Activated CD4-positive, alpha-beta T cell treated with anti-CD3 and anti-CD28 coated beads, Interleukin-2, amount 10 ng/mL, durations not matched to agents 24 days and 14 days (primary cell): ENCODE measurements around the gene PLEKHG7. TPM values are rescaled to one million over a fixed set of nuclear protein-coding genes. Genes with fewer than 3 reads are reported as not detected.
"Not testable (repeated sequence)": the region's sequence is repeated elsewhere in the genome, so short reads cannot be mapped to it uniquely, and the experiment has no call there.

Experiments
- DNase-seq: peaks from one replicate; pipeline ENCODE4 v3.0.0; 2022
- H3K27ac Mint-ChIP-seq: one replicate; pipeline ENCODE4 v1.8.0; 2022; ENCODE audit warnings: mild to moderate bottlenecking, mixed read lengths
- H3K27me3 Mint-ChIP-seq: one replicate; pipeline ENCODE4 v1.8.0; 2022; ENCODE audit warnings: mixed read lengths
- H3K36me3 Mint-ChIP-seq: one replicate; pipeline ENCODE4 v1.8.0; 2022; ENCODE audit warnings: low read depth, mild to moderate bottlenecking, mixed read lengths
- H3K4me1 Mint-ChIP-seq: one replicate; pipeline ENCODE4 v1.8.0; 2021; ENCODE audit warnings: mixed read lengths
- H3K4me3 Mint-ChIP-seq: one replicate; pipeline ENCODE4 v1.8.0; 2022; ENCODE audit warnings: mild to moderate bottlenecking, moderate library complexity, mixed read lengths
- H3K9me3 Mint-ChIP-seq: one replicate; pipeline ENCODE4 v1.8.0; 2021; ENCODE audit warnings: mixed read lengths
- intact Hi-C: fragments of 100-400 bp; cut with micrococcal nuclease; formaldehyde crosslinking; loops from one replicate; pipeline ENCODE4 v1.15.1; 2023
- total RNA-seq: library from RNA; stranded (reverse); gene quantifications from 2 replicates; pipeline ENCODE4 v1.2.3, GENCODE V29; 2022

PLEKHG7 gene
- total RNA-seq, 1 donor from 2014 or later: not detected

DNA sequence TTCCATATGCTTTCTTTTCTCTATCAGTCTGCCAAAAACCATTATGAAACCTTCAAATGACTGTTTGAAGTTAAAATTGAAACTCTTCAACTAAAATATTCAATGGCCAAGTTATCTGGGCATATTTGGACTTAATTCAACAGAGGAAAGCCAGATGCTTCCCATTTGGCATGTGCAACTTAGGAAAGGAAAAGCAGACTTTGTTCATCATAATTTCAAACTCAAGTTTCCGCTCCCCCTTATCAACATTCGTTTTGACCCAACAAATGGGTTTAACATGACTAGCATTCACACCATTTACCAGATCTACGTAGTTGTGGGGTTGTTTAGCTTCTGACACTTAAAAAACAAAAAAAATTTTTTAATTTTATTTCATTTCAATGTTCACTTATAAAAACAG is 75.7 kb downstream of the PLEKHG7 start:
- no peak for DNase-seq
- Mint-ChIP-seq H3K36me3 (peaks cover 15% of the 10 kb centered on the region), H3K9me3 (no peaks in the 10 kb centered on the region), H3K4me3 (no peak overlapping the region), H3K4me1 (peaks cover 8% of the 10 kb centered on the region), H3K27me3 (no peaks in the 10 kb centered on the region), H3K27ac (no peak overlapping the region)
- intact Hi-C loops: no loop called here

DNA sequence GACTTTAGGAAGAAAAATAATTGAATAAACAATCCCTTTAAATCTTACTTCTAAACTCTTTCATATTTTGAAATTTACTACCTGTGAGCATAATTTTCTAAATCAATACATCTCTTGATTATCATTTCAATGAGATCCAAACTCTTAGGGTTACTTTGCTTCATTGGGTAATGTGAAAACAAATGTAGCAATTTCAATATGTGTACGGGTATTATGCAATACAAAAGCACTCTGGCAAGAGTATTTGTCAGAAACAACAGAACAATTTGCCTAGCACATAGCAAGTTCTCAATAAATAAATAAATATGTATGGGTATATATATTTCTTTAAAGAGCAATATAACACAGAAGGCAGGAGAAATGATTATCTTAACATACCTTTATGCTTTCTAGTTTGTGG is 77.1 kb downstream of the PLEKHG7 start:
- no peaks in the 10 kb centered on the region for H3K9me3 Mint-ChIP-seq
- H3K36me3 Mint-ChIP-seq: peaks cover 15% of the 10 kb centered on the region
- no peaks in the 10 kb centered on the region for H3K27me3 Mint-ChIP-seq
- intact Hi-C loops: loop anchor here (10.0 kb wide), 1 partner anchor 315 kb away; no protein-coding TSS in a partner anchor
- peaks cover 11% of the 10 kb centered on the region for H3K4me1 Mint-ChIP-seq
- H3K4me3 Mint-ChIP-seq: no peak overlapping the region
- H3K27ac Mint-ChIP-seq: no peak overlapping the region
- no peak for DNase-seq

- intact Hi-C loops: loop anchor here (2.0 to 10.0 kb wide), 2 partner anchors 310 to 612 kb away; no protein-coding TSS in a partner anchor
- H3K27ac Mint-ChIP-seq: no peak overlapping the region
- no peaks in the 10 kb centered on the region for H3K27me3 Mint-ChIP-seq
These were observed 81.6 kb downstream of the PLEKHG7 start for GRCh38 chr12:92784356-92784755.

GRCh38 chr12:92784797-92785562 is 82.2 kb downstream of the PLEKHG7 start:
- Mint-ChIP-seq H3K4me1 (peaks cover 11% of the 10 kb centered on the region), H3K27ac (no peak overlapping the region), H3K27me3 (no peaks in the 10 kb centered on the region), H3K4me3 (no peak overlapping the region), H3K36me3 (peaks cover 7% of the 10 kb centered on the region), H3K9me3 (no peaks in the 10 kb centered on the region)
- peak; percentile 82 for DNase-seq
- intact Hi-C loops: loop anchor here (1.0 to 10.0 kb wide), 5 partner anchors 142 to 612 kb away; no protein-coding TSS in a partner anchor

More at GRCh38 chr12:92784356-92784755, 81.6 kb downstream of the PLEKHG7 start:
- no peak for DNase-seq
- Mint-ChIP-seq H3K36me3 (peaks cover 5% of the 10 kb centered on the region), H3K9me3 (no peaks in the 10 kb centered on the region), H3K4me3 (no peak overlapping the region), H3K4me1 (peaks cover 11% of the 10 kb centered on the region)

DNA sequence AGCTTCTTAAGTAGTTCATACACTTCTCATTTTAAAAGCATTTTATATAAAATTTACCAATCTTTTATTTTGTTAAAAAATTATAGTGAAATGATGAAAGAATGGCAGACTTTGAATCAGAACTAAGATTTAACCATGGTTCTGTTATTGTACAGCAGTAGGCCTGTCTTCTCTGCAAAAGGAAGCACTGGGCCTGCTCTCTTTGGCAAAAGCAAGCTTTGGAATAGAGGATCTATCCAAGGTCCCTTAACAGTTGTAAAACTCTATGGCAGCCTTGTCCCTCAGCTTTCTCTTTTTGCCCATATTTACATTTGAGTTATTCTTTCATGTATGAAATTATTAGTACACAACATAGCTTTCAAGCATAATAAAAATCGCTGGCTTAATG is 82.8 kb downstream of the PLEKHG7 start:
- Mint-ChIP-seq H3K36me3 (peaks cover 12% of the 10 kb centered on the region), H3K4me1 (peaks cover 11% of the 10 kb centered on the region), H3K27me3 (no peaks in the 10 kb centered on the region), H3K4me3 (no peak overlapping the region), H3K27ac (no peak overlapping the region), H3K9me3 (no peaks in the 10 kb centered on the region)
- intact Hi-C loops: loop anchor here (1.0 to 10.0 kb wide), 5 partner anchors 142 to 611 kb away; no protein-coding TSS in a partner anchor
- no peak for DNase-seq

GRCh38 chr12:92786045-92786444 is 83.3 kb downstream of the PLEKHG7 start:
- intact Hi-C loops: loop anchor here (5.0 to 10.0 kb wide), 2 partner anchors 309 to 596 kb away; no protein-coding TSS in a partner anchor
- no peak overlapping the region for H3K27ac Mint-ChIP-seq
- H3K36me3 Mint-ChIP-seq: peaks cover 15% of the 10 kb centered on the region
- no peak for DNase-seq
- H3K27me3 Mint-ChIP-seq: no peaks in the 10 kb centered on the region
- H3K4me3 Mint-ChIP-seq: no peak overlapping the region
- H3K4me1 Mint-ChIP-seq: peaks cover 11% of the 10 kb centered on the region
- H3K9me3 Mint-ChIP-seq: no peaks in the 10 kb centered on the region

DNA sequence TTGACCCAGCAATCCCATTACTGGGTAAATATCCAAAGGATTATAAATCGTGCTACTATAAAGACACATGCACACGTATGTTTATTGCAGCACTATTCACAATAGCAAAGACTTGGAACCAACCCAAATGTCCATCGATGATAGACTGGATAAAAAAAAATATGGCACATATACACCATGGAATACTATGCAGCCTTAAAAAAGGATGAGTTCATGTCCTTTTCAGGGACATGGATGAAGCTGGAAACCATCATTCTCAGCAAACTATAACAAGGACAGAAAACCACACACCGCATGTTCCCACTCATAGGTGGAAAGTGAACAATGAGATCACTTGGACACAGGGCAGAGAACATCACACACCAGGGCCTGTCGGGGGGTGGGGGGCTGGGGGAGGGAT is 91.6 kb downstream of the PLEKHG7 start:
- H3K4me1 Mint-ChIP-seq, H3K4me3 Mint-ChIP-seq, DNase-seq, H3K27me3 Mint-ChIP-seq, intact Hi-C loops, H3K27ac Mint-ChIP-seq: not testable (repeated sequence)
- H3K9me3 Mint-ChIP-seq: peaks cover 16% of the 10 kb centered on the region
- peaks cover 51% of the 10 kb centered on the region for H3K36me3 Mint-ChIP-seq

DNA sequence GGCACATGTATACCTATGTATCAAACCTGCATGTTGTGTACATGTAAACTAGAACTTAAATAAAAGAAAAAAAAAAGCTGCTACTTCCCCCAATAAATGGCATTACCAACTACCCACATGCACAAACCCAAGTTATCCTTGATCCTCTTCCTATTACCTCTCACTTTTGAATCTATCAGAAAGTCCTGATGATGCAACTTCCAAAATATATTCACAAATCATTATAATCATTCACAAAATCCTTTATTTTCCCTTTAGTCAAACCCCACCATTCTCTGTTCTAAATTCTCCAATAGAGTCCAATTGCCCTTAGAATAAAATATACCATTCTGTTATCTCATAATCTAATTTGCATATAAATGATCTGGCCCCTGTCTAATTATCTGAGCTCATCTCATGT is 92.0 kb downstream of the PLEKHG7 start:
- Mint-ChIP-seq H3K27me3 (no peaks in the 10 kb centered on the region), H3K27ac (no peak overlapping the region), H3K4me3 (no peak overlapping the region), H3K36me3 (peaks cover 51% of the 10 kb centered on the region), H3K9me3 (peaks cover 16% of the 10 kb centered on the region), H3K4me1 (no peaks in the 10 kb centered on the region)
- DNase-seq: no peak
- intact Hi-C loops: no loop called here

DNA sequence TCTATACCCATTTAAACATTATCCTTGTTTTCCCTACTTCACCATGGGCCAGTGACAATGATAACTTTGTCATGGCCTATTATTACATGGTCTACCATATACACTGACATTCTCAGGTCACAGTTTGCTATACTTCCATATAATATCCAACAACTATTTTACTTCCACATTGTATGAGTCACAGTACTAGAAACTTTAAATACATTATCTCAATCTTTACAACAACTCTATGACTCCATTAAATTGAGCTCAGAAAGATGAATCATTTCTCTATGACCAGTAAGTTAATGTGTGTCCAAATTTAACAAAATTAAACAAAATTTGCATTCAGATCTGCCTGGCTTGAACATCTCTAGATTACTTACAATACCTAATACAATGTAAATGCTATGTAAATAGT is 93.9 kb downstream of the PLEKHG7 start:
- peaks cover 10% of the 10 kb centered on the region for H3K9me3 Mint-ChIP-seq
- no peak overlapping the region for H3K27ac Mint-ChIP-seq
- no peaks in the 10 kb centered on the region for H3K27me3 Mint-ChIP-seq
- no peaks in the 10 kb centered on the region for H3K4me1 Mint-ChIP-seq
- intact Hi-C loops: no loop called here
- H3K4me3 Mint-ChIP-seq: no peak overlapping the region
- peaks cover 47% of the 10 kb centered on the region for H3K36me3 Mint-ChIP-seq
- DNase-seq: no peak

- Mint-ChIP-seq H3K36me3 (peaks cover 48% of the 10 kb centered on the region), H3K4me3 (no peak overlapping the region), H3K4me1 (no peaks in the 10 kb centered on the region), H3K9me3 (peaks cover 6% of the 10 kb centered on the region), H3K27me3 (no peaks in the 10 kb centered on the region), H3K27ac (no peak overlapping the region)
- DNase-seq: no peak
- intact Hi-C loops: no loop called here
These were observed 100.1 kb downstream of the PLEKHG7 start for GRCh38 chr12:92802906-92803305.

- intact Hi-C loops: no loop called here
- Mint-ChIP-seq H3K4me3 (no peak overlapping the region), H3K9me3 (peaks cover 6% of the 10 kb centered on the region)
These were observed 101.1 kb downstream of the PLEKHG7 start for GRCh38 chr12:92803903-92804302.

DNA sequence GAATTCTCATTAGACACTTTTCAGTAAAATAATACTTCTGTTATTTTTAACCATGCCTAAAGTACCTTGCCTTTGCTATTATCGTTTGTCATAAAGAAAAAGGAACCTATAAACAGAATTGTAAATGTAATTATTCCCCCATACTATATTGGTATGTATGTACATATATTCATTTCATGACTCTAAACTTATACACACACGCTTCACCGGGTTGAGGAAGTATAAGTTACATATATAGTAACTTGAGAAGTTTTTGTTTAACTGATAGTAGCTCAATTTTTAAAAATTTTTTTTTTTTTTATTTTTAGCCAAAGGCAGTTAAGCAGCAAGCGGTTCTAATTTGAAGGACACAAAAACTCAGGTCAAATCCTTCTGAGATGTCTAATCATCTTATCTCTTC is 107.6 kb downstream of the PLEKHG7 start:
- H3K9me3 Mint-ChIP-seq: peaks cover 5% of the 10 kb centered on the region
- DNase-seq: no peak
- intact Hi-C loops: no loop called here
- no peaks in the 10 kb centered on the region for H3K27me3 Mint-ChIP-seq
- H3K4me3 Mint-ChIP-seq: no peak overlapping the region
- H3K27ac Mint-ChIP-seq: no peak overlapping the region
- no peaks in the 10 kb centered on the region for H3K4me1 Mint-ChIP-seq
- H3K36me3 Mint-ChIP-seq: peaks cover 40% of the 10 kb centered on the region

More at GRCh38 chr12:92803903-92804302, 101.1 kb downstream of the PLEKHG7 start:
- peaks cover 51% of the 10 kb centered on the region for H3K36me3 Mint-ChIP-seq
- no peaks in the 10 kb centered on the region for H3K4me1 Mint-ChIP-seq
- DNase-seq: no peak
- no peak overlapping the region for H3K27ac Mint-ChIP-seq
- H3K27me3 Mint-ChIP-seq: no peaks in the 10 kb centered on the region

DNA sequence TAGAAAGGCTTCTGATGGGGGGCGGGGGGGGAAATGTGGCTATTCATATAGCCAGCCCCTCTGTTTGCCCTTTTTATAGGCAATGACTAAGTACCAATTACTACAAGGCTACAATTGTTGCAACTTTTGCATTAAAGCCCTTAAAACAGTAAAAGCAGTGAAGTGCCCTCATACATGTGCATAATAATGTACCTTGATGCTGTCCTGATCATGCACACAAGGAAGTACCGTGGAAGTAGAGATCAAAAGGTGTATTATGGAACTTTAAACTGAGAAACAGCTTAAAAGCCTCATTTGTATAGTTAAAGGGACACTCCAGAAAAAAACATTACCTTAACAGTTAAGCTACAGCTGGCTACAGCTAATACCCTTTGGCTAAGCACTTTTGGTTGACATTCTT is 111.8 kb downstream of the PLEKHG7 start:
- no peak overlapping the region for H3K4me3 Mint-ChIP-seq
- intact Hi-C loops: no loop called here

DNA sequence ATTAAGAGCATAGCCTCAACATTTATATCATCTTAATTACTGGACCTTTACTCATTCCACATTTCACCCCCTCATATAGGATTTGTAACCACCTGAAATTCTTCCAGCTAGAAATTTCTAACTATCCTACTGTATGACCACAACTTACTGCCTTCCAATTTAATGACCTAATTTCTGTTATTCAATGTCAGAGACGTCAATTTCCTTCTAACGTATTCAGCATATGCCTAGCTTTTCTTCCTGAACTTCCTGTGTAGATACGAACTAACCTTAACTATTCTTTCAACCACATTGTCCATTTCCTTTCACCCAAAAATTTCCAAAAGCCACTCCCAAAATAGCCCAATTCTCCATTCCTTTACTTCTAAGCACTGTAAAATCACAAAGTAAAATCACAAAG is 118.4 kb downstream of the PLEKHG7 start:
- DNase-seq: no peak
- peaks cover 9% of the 10 kb centered on the region for H3K36me3 Mint-ChIP-seq
- H3K4me1 Mint-ChIP-seq: no peaks in the 10 kb centered on the region
- no peak overlapping the region for H3K27ac Mint-ChIP-seq
- intact Hi-C loops: loop anchor here (10.0 kb wide), 1 partner anchor 164 kb away; no protein-coding TSS in a partner anchor
- H3K9me3 Mint-ChIP-seq: no peaks in the 10 kb centered on the region
- H3K27me3 Mint-ChIP-seq: no peaks in the 10 kb centered on the region
- H3K4me3 Mint-ChIP-seq: no peak overlapping the region

More for the DNA sequence above, 111.8 kb downstream of the PLEKHG7 start:
- Mint-ChIP-seq H3K27ac (no peak overlapping the region), H3K36me3 (peaks cover 21% of the 10 kb centered on the region), H3K9me3 (no peaks in the 10 kb centered on the region), H3K4me1 (no peaks in the 10 kb centered on the region), H3K27me3 (no peaks in the 10 kb centered on the region)
- no peak for DNase-seq
